Anterior cingulate cortex (tissue), 58 donors: ENCODE measurements around the gene ULK4.
A peak's percentile ranks its signal among the peaks of the same experiment; 100 is the strongest.

Source experiments
- DNase-seq, 58 donors: peaks; one replicate each; lab custom pipeline; 2025; lab: John Stamatoyannopoulos, UW

Gene ULK4

GRCh38 chr3:41208507-41209220 is 753.2 kb downstream of the ULK4 start:
- DNase-seq = no peak

GRCh38 chr3:41207355-41207754 is 754.5 kb downstream of the ULK4 start:
- no peak for DNase-seq

- DNase-seq = no peak
These were observed 756.3 kb downstream of the ULK4 start for GRCh38 chr3:41205591-41205990.

- no peak for DNase-seq
These were observed 757.5 kb downstream of the ULK4 start for GRCh38 chr3:41204369-41204768.

- peak in 1 of 58 donors; percentile 38 for DNase-seq
These were observed 759.0 kb downstream of the ULK4 start for GRCh38 chr3:41202834-41203345.

- no peak for DNase-seq
These were observed 759.6 kb downstream of the ULK4 start for GRCh38 chr3:41202075-41202833.

GRCh38 chr3:41200669-41201021 is 761.3 kb downstream of the ULK4 start:
- peak in 9 of 58 donors; percentile 3 to 28 (median 7) for DNase-seq

GRCh38 chr3:41199866-41200668 is 761.8 kb downstream of the ULK4 start:
- peak in 34 of 58 donors; percentile 8 to 62 (median 40) for DNase-seq

GRCh38 chr3:41198950-41199865 is 762.7 kb downstream of the ULK4 start, which contains the start of gene CTNNB1:
TSS of gene CTNNB1 (plus strand) at chr3:41199505. CDS start at chr3:41224069, 24,564 bp downstream.
- peak; percentile 30 to 93 (median 85) for DNase-seq

- DNase-seq = peak in 16 of 58 donors; percentile 14 to 57 (median 34)
These were observed 763.4 kb downstream of the ULK4 start for GRCh38 chr3:41198526-41198925.

- DNase-seq = no peak
These were observed 763.9 kb downstream of the ULK4 start for GRCh38 chr3:41198046-41198445.
